Thyroid gland (tissue), 4 donors: ENCODE results near the gene RGP1. TPM values are rescaled to one million over a fixed set of nuclear protein-coding genes. Genes with fewer than 3 reads are reported as not detected.

Experiments
- DNase-seq, 2 donors: peaks; one replicate each; pipeline ENCODE4 v3.0.0-alpha.2; 2019
- H3K27ac ChIP-seq, 3 donors: fragments of 200-600 bp; sonication (generic); 1 replicate in 2 of 3; 2 replicates in 1 of 3; pipeline ENCODE4 v1.5.1; 2016 to 2019; ENCODE audit warnings: mild to moderate bottlenecking in 1 of 3, moderate library complexity in 1 of 3
- H3K27me3 ChIP-seq: fragments of 200-600 bp; sonication (generic); one replicate; pipeline ENCODE4 v1.5.1; 2019
- H3K36me3 ChIP-seq, 2 donors: fragments of 200-600 bp; sonication (generic); one replicate each; pipeline ENCODE4 v1.5.1; 2016 to 2019
- H3K4me1 ChIP-seq, 2 donors: fragments of 200-600 bp; sonication (generic); one replicate each; pipeline ENCODE4 v1.5.1; 2017 to 2019
- H3K4me3 ChIP-seq, 3 donors: fragments of 200-600 bp; sonication (generic); replicated peaks in 1 of 3; 1 replicate in 2 of 3; 2 replicates in 1 of 3; pipeline ENCODE4 v1.5.1; 2016; ENCODE audit warnings: mild to moderate bottlenecking in 1 of 3
- H3K9me3 ChIP-seq: fragments of 200-600 bp; sonication (generic); one replicate; pipeline ENCODE4 v1.5.1; 2017
- CTCF ChIP-seq, 6 experiments: fragments of 200-600 bp in 3 of 6; fragments of 450-650 bp in 3 of 6; sonication (generic) in 3 of 6; IDR thresholded peaks; one replicate each; pipeline ENCODE4 v1.5.1; 2016 to 2019; ENCODE audit warnings: antibody characterized with exemption in 6 of 6, mild to moderate bottlenecking in 2 of 6, inconsistent platforms in 1 of 6, moderate library complexity in 1 of 6
- POLR2A ChIP-seq, 2 donors: fragments of 450-650 bp; IDR thresholded peaks; one replicate each; pipeline ENCODE4 v1.6.1; 2017; ENCODE audit warnings: antibody characterized with exemption in 2 of 2, mild to moderate bottlenecking in 2 of 2, moderate library complexity in 1 of 2
- WGBS, 2 donors: methylation state at CpG; one replicate each; pipeline ENCODE4 v1.1.5; 2017; 5-methylcytosine and 5-hydroxymethylcytosine counted together
- intact Hi-C: fragments of 100-400 bp; cut with DNase I; formaldehyde crosslinking; loops from one replicate; pipeline ENCODE4 v1.15.1; 2023
- total RNA-seq, 4 donors: library from RNA; depleted of rRNA; stranded (reverse); fragments of >200 nt; gene quantifications; one replicate each; pipeline ENCODE4 v1.2.3, GENCODE V29; 2016

RGP1 gene
- total RNA-seq, 4 donors from 2014 or later = 25.4 to 34.0 (median 30.2) TPM

- Histone ChIP-seq H3K27me3 (no peaks in the 10 kb centered on the region), H3K4me3 (no peak overlapping the region), H3K4me1 (peaks cover 27 to 35% of the 10 kb centered on the region in 2 donors), H3K27ac (no peak overlapping the region), H3K36me3 (peaks cover 47 to 51% of the 10 kb centered on the region in 2 donors), H3K9me3 (no peaks in the 10 kb centered on the region)
- no peak for DNase-seq
- intact Hi-C loops = loop anchor here (5.0 kb wide), 1 partner anchor 73 kb away; the partner anchor contains the start of gene SIT1
- TF ChIP-seq POLR2A (IDR thresholded peaks at IDR 0.05) (no peak), CTCF (IDR thresholded peaks at IDR 0.05) (no peak)
- WGBS, 2 donors = 97 to 98% methylated on average over 10 to 11 of the region's 11 CpGs
These were observed 23.7 kb upstream of the RGP1 start for GRCh38 chr9:35725362-35725761.

- Histone ChIP-seq H3K27me3 (no peaks in the 10 kb centered on the region), H3K4me3 (no peak overlapping the region), H3K27ac (peak overlapping the region; percentile 44 to 59 (median 52)), H3K9me3 (no peaks in the 10 kb centered on the region), H3K4me1 (peaks cover 35 to 44% of the 10 kb centered on the region in 2 donors), H3K36me3 (peaks cover 31 to 35% of the 10 kb centered on the region in 2 donors)
- TF ChIP-seq CTCF (IDR thresholded peaks at IDR 0.05) (no peak), POLR2A (IDR thresholded peaks at IDR 0.05) (no peak)
- 48 to 53% methylated on average over 3 of the region's 3 CpGs for WGBS, 2 donors
- intact Hi-C loops = loop anchor here (5.0 kb wide), 1 partner anchor 75 kb away; the partner anchor contains the start of gene SIT1
- peak; percentile 31 to 41 for DNase-seq
These were observed 22.2 kb upstream of the RGP1 start for GRCh38 chr9:35726931-35727330.

GRCh38 chr9:35727676-35728040, 21.4 kb upstream of the RGP1 start:
- TF ChIP-seq POLR2A (IDR thresholded peaks at IDR 0.05) = no peak
- TF ChIP-seq CTCF (IDR thresholded peaks at IDR 0.05) = no peak
- 45 to 71% methylated on average over 5 of the region's 5 CpGs for WGBS, 2 donors
- intact Hi-C loops = loop anchor here (5.0 kb wide), 1 partner anchor 75 kb away; the partner anchor contains the start of gene SIT1
- no peak overlapping the region for H3K4me3 ChIP-seq
- H3K27me3 ChIP-seq = no peaks in the 10 kb centered on the region
- H3K27ac ChIP-seq = peak overlapping the region; percentile 34 to 59 (median 52)
- H3K36me3 ChIP-seq = peaks cover 24 to 28% of the 10 kb centered on the region in 2 donors
- no peaks in the 10 kb centered on the region for H3K9me3 ChIP-seq
- peaks cover 36 to 44% of the 10 kb centered on the region in 2 donors for H3K4me1 ChIP-seq
- no peak for DNase-seq

GRCh38 chr9:35728041-35728971, 20.8 kb upstream of the RGP1 start:
- 20 to 25% methylated on average over 10 of the region's 10 CpGs for WGBS, 2 donors
- Histone ChIP-seq H3K27ac (peak overlapping the region; percentile 34 to 59 (median 52)), H3K4me3 (peak overlapping the region in 1 of 3 donors; percentile 7), H3K9me3 (no peaks in the 10 kb centered on the region), H3K27me3 (no peaks in the 10 kb centered on the region), H3K4me1 (peaks cover 43 to 47% of the 10 kb centered on the region in 2 donors), H3K36me3 (peaks cover 20 to 22% of the 10 kb centered on the region in 2 donors)
- DNase-seq = peak; percentile 68 to 70
- TF ChIP-seq CTCF (IDR thresholded peaks at IDR 0.05) (no peak), POLR2A (IDR thresholded peaks at IDR 0.05) (peak in 1 of 2 donors; percentile 23)
- intact Hi-C loops = loop anchor here (5.0 kb wide), 1 partner anchor 76 kb away; the partner anchor contains the start of gene SIT1
